ENCODE measurements around the gene APOH.

APOH gene

DNA sequence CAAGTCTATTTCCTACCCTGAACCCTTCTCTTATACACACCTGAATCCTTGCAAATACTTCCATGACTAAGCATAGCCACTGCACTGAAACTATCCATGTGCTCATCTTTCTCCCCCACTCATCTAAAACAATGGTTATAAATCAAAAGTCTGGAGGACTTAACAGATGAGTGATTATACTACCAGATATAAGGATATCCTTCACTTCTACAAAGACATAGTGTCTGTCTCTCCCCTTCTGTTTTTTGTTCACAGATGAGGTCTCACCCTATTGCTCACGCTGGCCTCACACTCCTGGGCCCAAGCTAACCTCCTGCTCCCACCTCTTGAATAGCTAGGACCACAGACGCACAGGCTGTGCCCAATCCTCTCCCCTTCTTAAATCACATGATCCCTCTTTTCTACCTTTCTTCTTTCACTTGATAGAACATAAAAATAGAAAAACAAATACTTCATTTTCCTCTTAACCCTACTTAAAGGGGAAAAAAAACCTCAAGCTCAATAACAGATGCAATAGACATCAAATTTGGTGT lies 56.5 kb downstream of the APOH start:
- DNase-seq (ENCODE audit: low spot score): no peak
- in situ Hi-C loops (cut with MboI; ENCODE audit: low sequenced_read_pairs, unreplicated experiment): loop anchor here (25.0 kb wide), 1 partner anchor 885 kb away; no protein-coding TSS in a partner anchor
- TF ChIP-seq, protein P1, sequence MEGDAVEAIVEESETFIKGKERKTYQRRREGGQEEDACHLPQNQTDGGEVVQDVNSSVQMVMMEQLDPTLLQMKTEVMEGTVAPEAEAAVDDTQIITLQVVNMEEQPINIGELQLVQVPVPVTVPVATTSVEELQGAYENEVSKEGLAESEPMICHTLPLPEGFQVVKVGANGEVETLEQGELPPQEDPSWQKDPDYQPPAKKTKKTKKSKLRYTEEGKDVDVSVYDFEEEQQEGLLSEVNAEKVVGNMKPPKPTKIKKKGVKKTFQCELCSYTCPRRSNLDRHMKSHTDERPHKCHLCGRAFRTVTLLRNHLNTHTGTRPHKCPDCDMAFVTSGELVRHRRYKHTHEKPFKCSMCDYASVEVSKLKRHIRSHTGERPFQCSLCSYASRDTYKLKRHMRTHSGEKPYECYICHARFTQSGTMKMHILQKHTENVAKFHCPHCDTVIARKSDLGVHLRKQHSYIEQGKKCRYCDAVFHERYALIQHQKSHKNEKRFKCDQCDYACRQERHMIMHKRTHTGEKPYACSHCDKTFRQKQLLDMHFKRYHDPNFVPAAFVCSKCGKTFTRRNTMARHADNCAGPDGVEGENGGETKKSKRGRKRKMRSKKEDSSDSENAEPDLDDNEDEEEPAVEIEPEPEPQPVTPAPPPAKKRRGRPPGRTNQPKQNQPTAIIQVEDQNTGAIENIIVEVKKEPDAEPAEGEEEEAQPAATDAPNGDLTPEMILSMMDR (IDR thresholded peaks at IDR 0.05; ENCODE audit: borderline replicate concordance, control extremely low read depth, extremely low read depth, insufficient read depth, missing control alignments): no peak

DNA sequence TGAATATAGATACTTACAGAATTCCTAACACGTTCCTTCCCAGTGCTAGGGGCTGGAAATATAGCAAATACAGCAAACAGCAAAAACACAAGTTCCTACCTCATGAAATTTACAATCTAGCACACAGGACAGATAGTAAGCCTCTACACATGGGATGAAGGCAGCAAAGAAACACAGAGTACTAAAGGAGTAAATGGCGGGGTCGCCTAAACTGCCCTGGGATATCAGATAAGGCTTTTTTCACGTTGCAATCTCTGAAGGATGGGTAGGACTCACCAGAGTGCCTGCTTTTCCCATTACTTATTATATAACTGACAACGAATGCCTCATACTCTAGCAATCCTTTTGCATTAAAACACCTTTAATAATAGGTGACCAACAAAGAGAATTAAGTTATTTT lies 57.1 kb downstream of the APOH start:
- TF ChIP-seq, protein P1 (IDR thresholded peaks at IDR 0.05; ENCODE audit: borderline replicate concordance, control extremely low read depth, extremely low read depth, insufficient read depth, missing control alignments): no peak
- in situ Hi-C loops (cut with MboI; ENCODE audit: low sequenced_read_pairs, unreplicated experiment): loop anchor here (25.0 kb wide), 1 partner anchor 885 kb away; no protein-coding TSS in a partner anchor

DNA sequence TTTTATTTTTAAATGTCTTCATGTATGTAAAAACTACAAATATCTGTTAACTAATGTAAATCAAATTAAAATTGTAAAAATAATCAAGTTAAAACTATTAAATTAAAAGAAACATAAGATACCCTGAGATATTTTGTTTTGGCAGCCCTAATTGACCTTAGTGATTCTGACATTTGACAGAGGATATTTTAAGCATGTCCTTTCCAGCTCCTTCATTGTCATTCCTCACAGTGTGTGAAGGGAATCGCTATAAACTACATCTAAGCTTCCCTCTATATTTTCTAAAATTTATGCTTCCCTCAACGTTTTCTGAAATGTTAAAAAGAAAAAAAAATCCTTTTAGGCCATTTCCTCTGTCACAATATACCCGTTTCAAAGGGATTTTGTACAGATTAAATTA lies 57.5 kb downstream of the APOH start:
- in situ Hi-C loops (cut with MboI; ENCODE audit: low sequenced_read_pairs, unreplicated experiment): loop anchor here (25.0 kb wide), 1 partner anchor 884 kb away; no protein-coding TSS in a partner anchor
- DNase-seq (ENCODE audit: low spot score): no peak
- TF ChIP-seq, protein P1 (IDR thresholded peaks at IDR 0.05; ENCODE audit: borderline replicate concordance, control extremely low read depth, extremely low read depth, insufficient read depth, missing control alignments): no peak

More for the DNA sequence above, 57.1 kb downstream of the APOH start:
- DNase-seq (ENCODE audit: low spot score): no peak

DNA sequence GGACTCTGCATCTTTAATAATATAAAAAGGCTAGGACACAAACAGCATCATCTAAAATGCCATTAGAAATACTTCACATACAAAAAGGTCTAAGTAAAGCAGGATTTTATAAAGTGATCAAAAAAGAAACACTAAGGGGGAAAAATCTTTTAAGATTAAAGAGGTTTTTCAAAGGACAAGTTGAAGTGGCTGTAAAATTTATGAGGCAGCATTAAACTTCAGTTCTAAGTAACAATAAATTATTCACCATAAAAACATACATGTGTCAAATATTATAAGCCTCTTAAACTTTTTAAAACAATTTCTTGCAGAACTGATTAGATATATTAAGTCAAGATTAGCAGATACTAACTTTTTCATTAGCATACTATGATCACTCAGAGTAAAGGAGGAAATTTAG lies 58.0 kb downstream of the APOH start:
- DNase-seq (ENCODE audit: low spot score): no peak
- in situ Hi-C loops (cut with MboI; ENCODE audit: low sequenced_read_pairs, unreplicated experiment): loop anchor here (25.0 kb wide), 1 partner anchor 884 kb away; no protein-coding TSS in a partner anchor
- TF ChIP-seq, protein P1 (IDR thresholded peaks at IDR 0.05; ENCODE audit: borderline replicate concordance, control extremely low read depth, extremely low read depth, insufficient read depth, missing control alignments): no peak

DNA sequence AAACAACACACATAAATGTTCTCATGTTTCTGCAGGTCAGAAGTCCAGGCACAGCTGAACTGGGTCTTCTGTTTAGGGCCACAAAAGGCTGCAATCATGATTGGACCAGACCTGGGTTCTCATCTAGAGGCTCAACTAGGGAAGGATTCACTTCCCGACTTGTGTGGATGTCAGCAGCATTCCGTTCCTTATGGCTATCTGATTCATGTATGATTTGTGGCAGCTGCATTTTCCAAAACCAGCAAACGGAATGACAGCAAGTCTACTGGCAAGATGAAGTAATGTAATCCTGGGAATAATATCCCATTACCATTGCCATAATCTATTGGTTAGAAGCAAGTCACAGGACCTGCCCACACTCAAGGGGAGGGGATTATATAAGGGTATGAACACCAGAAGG lies 59.4 kb downstream of the APOH start:
- in situ Hi-C loops (cut with MboI; ENCODE audit: low sequenced_read_pairs, unreplicated experiment): loop anchor here (25.0 kb wide), 1 partner anchor 883 kb away; no protein-coding TSS in a partner anchor
- no peak for DNase-seq (ENCODE audit: low spot score)
- TF ChIP-seq, protein P1 (IDR thresholded peaks at IDR 0.05; ENCODE audit: borderline replicate concordance, control extremely low read depth, extremely low read depth, insufficient read depth, missing control alignments): no peak

DNA sequence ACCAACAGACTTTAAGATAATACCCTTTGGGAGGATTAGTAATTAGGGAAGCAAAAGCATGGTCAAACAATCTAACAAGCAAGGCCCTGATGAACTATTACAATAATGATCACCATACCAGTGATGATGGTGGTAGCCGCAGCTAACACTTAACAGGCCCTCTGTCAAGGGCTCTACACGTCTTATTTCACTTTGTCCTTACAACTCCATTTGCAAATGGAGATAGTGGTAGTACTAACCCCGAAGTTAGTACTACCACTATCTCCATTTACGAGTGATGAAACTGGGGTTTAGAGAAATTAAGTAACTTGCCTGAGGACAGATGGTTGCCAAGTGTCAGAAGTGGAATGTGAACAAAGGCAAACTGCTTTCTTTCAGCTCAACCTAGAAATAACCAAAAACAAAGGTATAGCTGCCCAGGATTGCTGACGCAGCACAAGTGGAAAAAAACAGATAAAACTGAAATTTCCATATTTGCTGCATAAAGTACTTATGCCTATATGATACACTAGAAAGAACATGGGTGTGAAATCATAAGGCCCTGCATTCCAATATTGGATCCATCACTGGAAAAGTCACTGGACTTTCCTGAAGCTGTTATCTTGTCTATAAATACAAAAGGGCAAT lies 61.9 kb downstream of the APOH start:
- DNase-seq (ENCODE audit: low spot score): no peak
- TF ChIP-seq, protein P1 (IDR thresholded peaks at IDR 0.05; ENCODE audit: borderline replicate concordance, control extremely low read depth, extremely low read depth, insufficient read depth, missing control alignments): no peak
- in situ Hi-C loops (cut with MboI; ENCODE audit: low sequenced_read_pairs, unreplicated experiment): loop anchor here (25.0 kb wide), 1 partner anchor 880 kb away; no protein-coding TSS in a partner anchor
